Endometrium (tissue), 2 donors: ENCODE data around the gene CTSF.
"Not testable (repeated sequence)": the region's sequence is repeated elsewhere in the genome, so short reads cannot be mapped to it uniquely, and the experiment has no call there.

Experiments
- FAIRE-seq: peaks from 2 replicates; lab custom pipeline; 2012; peaks lifted over from hg19 to GRCh38; lab: Jason Lieb, UNC
- donor health status: control.
- donor health status: control.

The CTSF gene

DNA sequence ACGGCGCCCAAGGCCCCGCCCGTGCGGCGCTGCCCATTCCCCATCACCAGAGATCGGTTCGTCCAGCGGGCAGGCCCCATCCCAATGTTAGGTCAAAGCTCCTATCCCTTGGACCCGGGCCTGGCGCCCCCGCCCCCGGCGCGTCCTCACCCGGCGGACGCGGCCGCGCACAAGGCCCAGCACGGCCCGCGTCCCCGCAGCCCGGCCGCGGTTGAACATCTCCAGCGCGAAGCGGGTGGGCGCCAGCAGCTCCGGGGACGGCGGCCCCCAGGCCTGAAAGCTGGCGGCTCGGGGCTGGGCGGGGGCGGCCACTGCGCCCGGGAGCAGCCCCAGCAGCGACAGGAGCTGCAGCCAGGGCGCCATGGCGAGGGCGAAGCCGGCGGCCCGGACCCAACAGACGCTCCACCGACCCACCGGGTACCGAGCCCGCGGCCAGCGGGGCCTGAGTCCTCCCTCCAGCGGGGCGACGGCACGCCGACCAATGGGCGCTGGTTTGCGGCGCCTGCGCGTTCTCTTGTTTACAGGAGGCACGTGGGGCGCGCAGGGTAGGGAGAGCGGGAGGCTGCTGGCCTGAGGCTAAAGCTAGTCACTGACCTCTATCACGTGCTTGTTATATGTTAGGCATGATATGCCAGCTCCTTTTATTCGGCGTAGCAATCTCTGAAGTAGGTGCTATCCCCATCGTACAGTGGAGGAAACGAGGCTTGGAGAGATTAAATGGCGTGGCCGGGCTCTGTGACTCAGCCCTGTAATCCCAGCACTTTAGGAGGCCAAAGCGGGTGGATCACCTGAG lies at the start of gene CTSF:
TSS of gene CTSF (minus strand) at position 483 of the 793 bp plus-strand sequence. CDS start at position 363, 120 bp downstream.
- FAIRE-seq: no peak

- FAIRE-seq: no peak
Measured at GRCh38 chr11:66617155-66617834, 48.9 kb upstream of the CTSF start.

- peak; percentile 89 for FAIRE-seq
Measured at GRCh38 chr11:66616379-66617154, 48.2 kb upstream of the CTSF start, which contains the start of gene RBM14. TSS of gene RBM14 (plus strand) at chr11:66616630. CDS start at chr11:66616721, 91 bp downstream.

- FAIRE-seq: no peak
Measured at GRCh38 chr11:66614073-66614472, 45.7 kb upstream of the CTSF start.

DNA sequence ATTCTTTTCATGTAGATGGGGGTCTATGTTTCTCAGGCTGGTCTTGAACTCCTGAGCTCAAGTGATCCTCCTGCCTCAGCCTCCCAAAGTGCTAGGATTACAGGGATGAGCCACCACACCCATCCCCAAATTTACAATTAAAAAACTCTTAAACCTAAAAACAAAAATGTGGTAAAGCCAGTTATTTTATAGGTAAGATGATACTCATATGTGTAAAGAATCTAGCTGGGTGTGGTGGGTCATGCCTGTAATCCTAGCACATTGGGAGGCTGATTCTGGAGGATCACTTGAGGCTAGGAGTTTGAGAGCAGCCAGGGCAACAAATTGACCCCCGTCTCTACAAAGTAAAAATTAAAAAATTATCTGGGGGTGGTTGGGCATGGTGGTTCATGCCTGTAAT lies 44.1 kb upstream of the CTSF start:
- no peak for FAIRE-seq

DNA sequence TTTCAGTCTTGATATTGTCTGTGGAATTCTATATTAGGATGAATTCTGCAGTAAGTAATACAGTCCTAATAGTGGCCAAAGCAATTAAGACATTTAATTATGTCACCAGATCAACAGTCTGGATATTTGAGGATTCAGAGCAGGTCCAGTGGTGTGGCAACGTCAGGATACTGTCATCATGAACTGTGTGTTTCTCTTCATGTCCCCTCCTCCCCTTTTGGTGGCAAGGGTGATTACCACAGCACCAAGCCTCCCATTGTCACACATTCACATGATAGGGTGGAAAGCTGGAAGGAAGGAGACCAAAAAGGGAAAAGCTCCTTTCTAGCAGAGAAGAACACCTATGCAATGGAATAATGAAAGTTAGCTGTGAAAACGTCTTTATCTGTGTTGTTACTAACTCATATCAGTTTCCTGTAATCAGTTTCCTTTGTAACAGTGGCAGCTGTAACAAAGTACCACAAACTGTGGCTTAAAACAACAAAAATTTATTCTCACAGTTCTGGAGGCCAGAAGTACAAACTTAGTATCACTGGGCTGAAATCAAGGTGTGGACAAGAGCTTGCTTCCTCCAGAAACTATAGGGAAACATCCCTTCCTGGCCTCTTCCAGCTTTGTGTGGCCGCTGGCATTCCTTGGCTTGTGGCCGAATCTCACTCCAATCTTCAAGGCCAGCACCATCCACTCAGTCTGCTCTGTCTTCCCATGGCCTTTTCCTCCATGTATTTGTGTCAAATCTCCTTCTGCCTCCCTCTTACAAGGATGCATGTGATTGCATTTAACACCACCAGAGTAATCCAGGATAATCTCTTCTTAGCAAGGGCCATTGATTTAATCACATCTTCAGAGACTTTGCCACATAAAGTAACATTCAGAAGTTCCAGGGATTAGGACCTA lies 41.6 kb upstream of the CTSF start:
- no peak for FAIRE-seq

GRCh38 chr11:66607126-66607834 lies 38.9 kb upstream of the CTSF start:
- no peak for FAIRE-seq

DNA sequence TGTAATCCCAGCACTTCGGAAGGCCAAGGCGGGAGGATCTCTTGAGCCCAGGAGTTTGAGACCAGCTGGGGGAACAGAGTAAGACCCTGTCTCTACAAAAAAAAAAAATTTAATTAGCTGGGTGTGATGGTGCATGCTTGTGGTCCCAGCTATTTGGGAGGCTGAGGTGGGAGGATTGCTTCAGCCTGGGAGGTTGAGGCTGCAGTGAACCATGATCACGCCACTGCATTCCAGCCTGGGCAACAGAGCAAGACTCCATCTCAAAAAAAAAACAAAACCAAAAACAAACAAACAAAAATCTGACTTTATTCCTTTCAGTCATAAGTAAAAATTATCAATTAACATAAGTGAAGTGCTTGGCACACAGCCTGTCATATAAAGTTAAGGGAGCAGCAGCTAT lies 38.2 kb upstream of the CTSF start:
- not testable (repeated sequence) for FAIRE-seq

DNA sequence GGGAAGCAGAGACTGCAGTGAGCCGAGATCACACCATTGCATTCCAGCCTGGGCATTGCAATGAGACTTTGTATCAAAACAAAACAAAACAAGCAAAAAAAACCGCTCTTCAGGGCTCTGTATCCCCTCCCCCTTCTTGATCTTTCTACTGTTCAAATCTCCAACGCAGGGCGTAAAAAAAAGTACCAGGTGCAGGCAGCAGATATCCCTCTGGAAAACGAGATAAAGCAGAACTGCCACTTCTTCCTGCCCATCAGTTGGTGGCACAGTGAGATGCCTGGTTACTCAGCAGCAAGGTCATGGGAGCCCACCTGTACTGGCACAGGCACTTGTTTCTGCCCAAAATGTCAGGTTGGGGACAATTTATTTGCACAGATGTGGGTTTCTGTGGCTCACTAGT lies 35.7 kb upstream of the CTSF start:
- no peak for FAIRE-seq

GRCh38 chr11:66603072-66603471 lies 34.7 kb upstream of the CTSF start:
- FAIRE-seq: no peak

DNA sequence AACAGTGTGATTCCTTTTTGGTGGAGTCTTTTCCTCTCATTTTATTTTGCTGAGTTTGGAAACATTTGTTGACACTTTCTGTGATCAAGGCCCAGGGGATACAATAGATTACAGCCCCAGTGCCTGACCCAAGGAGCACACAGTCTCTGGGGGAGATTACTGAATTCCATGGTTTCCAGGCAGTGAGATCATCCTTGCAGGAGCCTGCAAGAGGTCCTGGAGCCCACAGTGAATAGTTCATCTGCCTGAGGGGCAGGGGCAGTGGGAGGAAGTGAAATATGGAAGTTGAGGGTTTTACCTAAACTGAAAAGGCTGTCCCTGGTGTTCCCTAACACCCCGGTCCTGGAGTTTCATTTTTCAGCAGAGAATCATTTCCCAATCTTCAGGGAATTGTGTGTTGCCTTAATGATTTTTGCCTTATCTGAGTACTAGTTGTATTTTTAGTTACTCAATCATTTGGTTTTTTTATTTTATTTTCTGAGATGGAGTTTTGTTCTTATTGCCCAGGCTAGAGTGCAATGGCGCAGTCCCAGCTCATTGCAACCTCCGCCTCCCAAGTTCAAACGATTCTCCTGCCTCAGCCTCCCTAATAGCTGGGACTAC lies 32.3 kb upstream of the CTSF start:
- FAIRE-seq: no peak

DNA sequence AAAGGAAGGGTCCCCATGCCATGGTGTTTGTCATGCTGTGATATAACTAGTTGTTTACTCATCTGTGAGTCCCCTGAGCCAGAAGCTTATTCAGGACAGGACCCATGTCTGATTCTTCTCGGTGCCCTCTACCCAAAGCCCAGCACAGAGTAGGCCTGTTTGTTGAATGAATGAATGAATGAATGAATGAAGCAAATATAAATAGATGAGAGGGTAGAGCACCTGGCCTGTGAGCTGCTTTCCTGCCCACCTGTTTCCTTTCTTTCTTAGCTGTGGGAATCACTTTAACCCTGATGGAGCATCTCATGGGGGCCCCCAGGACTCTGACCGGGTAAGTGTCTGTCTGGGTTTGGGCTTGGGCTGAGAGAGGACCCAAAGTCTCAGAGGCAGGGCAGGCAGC lies 31.8 kb upstream of the CTSF start:
- no peak for FAIRE-seq

GRCh38 chr11:66598993-66599392 lies 30.6 kb upstream of the CTSF start:
- FAIRE-seq: no peak

- FAIRE-seq: no peak
Measured at GRCh38 chr11:66595245-66595904, 27.0 kb upstream of the CTSF start.

GRCh38 chr11:66593650-66594049 lies 25.2 kb upstream of the CTSF start:
- no peak for FAIRE-seq

- FAIRE-seq: no peak
Measured at GRCh38 chr11:66593303-66593635, 24.9 kb upstream of the CTSF start.

- FAIRE-seq: no peak
Measured at GRCh38 chr11:66592457-66593302, 24.3 kb upstream of the CTSF start, which contains the start of the genes CCDC87 and CCS. TSS of gene CCDC87 (minus strand) at chr11:66593063. CDS start at chr11:66593015, 48 bp downstream. TSS of gene CCS (plus strand) at chr11:66593185. CDS start at chr11:66593262, 77 bp downstream.

GRCh38 chr11:66591175-66591574 lies 22.8 kb upstream of the CTSF start:
- FAIRE-seq: no peak
